Stimulated activated CD4-positive, alpha-beta T cell treated with anti-CD3 and anti-CD28 coated beads, Interleukin-4, amount 100 ng/mL, for 24 hours (primary cell): ENCODE measurements around the gene SEC16A.

ENCODE experiments used
- DNase-seq: peaks from one replicate; pipeline ENCODE4 v3.0.0-alpha.2; 2020

Gene SEC16A

DNA sequence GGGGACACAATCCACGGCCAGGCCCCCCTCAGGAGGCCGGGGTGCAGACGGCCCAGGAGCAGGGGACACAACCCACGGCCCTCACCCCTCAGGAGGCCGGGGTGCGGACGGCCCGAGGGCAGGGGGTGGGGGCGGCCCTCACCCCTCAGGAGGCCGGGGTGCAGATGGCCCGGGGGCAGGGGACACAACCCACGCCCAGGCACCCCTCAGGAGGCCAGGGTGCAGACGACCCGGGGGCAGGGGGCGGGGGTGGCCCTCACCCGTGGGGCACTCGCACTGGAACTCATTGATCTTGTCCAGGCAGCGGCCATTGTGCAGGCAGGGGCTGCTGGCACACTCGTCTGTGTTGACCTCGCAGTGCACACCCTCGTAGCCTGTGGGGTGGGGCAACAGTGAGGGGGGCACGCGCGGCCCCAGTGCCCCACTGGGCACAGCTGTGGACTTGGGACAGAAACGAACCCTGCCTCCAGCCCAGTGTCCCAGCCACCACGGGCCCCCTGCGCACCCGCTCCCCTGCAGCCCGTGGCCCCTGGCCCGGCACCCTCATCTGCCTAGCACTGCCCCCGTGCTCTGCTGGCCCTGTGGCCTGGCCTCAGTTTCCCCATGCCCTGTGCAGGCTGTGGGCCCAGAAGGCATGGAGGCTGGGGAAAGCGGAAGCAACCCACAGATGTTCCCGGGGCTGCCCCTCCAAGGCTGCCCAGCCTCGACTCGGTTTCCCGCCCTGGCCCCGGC lies 34.3 kb upstream of the SEC16A start:
- DNase-seq, result no peak

- DNase-seq, result no peak
Observed at GRCh38 chr9:136516191-136516654, 33.4 kb upstream of the SEC16A start.

DNA sequence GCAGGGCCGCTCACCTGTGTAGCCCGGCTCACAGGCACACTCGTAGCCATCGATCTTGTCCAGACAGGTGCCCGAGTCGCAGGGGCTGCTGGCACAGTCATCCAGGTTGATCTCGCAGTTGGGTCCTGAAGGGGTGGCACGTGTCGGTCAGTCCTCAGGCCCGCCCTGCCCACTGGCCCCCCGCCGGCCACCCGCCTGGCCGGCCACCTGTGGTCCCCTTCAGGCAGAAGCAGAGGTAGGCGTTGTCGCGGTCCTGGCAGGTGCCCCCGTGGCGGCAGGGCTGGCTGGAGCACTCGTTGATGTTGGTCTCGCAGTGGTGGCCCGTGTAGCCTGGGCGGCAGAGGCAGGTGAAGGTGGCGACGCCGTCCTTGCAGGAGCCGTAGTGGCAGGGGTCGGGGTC lies 32.4 kb upstream of the SEC16A start:
- DNase-seq, result no peak

GRCh38 chr9:136514022-136514714 lies 31.3 kb upstream of the SEC16A start:
- no peak for DNase-seq

DNA sequence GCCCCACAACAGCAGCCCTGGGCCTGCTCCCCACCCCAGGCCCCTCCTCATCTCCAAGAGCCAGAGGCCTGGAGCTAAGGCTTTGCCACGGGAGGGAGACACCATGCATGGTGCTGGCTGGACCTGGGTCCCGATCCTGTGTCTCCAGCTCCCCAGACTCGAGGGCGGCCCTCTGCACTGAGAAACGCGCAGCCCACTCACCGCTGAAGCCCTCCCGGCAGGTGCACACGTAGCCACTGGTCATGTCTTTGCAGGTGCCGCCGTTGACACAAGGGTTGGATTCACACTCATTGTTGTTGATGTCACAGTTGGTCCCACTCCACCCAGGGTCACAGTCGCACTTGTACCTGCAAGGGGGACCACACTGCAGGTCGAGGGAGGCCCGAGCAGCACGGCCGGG lies 30.4 kb upstream of the SEC16A start:
- no peak for DNase-seq

DNA sequence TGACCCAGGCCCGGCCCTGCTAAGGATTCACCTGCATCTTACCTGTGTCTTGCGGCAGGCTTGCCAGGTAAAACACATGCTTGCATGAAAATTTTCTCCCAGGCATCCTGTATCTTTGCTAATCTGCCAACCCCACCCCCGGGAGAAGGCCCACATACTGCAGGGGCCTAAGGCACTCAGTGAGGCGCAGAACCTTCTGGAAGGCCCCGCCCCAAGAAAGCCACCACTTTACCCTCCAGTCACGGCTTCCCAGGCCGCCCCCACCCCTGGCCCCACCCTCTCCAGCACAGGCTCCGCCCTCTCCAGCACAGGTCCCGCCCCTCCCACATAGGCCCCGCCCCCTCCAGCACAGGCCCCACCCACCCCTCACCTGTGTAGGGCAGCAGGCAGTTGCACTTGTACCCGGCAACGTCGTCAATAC lies 29.8 kb upstream of the SEC16A start:
- peak; percentile 24 for DNase-seq

- DNase-seq, result no peak
Observed at GRCh38 chr9:136511670-136512592, 29.1 kb upstream of the SEC16A start.

- no peak for DNase-seq
Observed at GRCh38 chr9:136511144-136511669, 28.4 kb upstream of the SEC16A start.

DNA sequence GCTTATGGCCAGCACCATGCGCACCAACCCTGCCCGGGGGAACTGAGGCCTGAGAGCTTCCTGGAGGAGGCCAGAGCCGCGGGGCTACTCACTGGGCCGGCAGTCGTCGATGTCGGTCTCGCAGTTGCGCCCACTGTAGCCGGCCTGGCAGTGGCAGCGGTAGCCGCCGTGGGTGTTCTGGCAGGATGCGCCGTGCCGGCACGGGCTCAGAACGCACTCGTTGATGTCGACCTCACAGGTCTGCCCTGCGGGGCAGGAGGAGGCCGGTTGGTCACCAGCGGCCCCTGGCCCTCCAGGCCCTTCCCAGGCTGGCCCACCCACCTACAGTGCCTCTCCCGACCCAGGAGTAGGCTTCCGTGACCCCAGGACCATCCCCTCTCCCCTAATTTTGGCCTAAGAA lies 27.7 kb upstream of the SEC16A start:
- DNase-seq, result no peak

GRCh38 chr9:136509549-136509948 lies 26.7 kb upstream of the SEC16A start:
- no peak for DNase-seq

DNA sequence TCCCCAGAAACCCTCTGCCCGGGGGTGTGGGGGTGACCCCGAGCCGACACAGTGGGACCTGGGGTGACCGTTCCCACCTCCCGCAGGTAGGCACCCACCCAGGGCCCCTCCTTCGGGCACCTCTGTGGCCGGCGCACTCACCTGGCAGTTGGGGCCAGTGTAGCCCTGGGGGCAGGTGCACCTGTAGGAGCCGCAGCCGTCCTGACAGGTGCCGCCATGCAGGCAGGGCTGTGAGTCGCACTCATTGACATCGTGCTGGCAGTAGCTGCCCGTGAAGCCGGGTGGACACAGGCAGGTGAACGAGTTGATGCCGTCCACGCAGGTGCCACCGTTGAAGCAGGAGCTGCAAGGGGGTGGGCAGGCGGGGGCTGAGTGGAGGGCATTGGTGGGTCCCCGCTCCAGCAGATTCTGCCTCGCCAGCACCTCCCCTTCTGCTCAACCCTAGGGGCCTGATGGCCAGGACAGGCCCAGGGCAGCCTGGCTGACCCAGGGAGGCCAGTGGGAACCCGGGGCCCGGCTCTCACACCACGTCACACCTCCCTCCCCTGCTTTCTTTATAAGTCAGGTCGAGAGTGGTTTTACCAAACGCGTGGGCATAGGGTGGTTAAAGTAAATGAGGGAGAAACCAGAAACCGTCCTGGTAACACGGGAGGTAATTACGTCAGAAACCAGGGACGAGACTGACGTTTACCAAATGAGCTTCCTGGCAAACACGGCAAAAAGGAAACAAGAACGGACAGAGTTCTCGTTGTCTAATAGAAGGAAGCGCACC lies 26.1 kb upstream of the SEC16A start:
- DNase-seq, result peak; percentile 13

GRCh38 chr9:136507992-136508375 lies 25.1 kb upstream of the SEC16A start:
- no peak for DNase-seq

GRCh38 chr9:136507221-136507991 lies 24.6 kb upstream of the SEC16A start:
- no peak for DNase-seq

DNA sequence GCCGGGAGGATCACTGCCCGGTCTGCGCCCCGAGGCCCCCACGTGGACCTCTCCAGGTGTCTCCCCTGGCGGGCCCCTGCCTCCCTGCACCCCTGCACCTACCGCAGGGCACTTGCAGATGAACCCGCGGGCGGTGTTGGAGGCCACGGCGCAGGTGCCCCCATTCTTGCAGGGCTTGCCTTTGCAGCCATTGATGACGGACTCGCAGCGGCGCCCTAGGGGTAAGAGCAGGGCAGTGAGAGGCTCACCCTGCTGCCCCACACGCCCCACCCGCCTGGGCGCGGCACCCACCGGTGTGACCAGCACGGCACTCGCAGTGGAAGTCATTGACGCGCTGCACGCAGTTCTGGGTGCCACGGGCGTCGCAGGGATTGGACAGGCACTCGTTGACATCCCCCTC lies 23.6 kb upstream of the SEC16A start:
- DNase-seq, result no peak

- DNase-seq, result no peak
Observed at GRCh38 chr9:136505406-136506403, 22.9 kb upstream of the SEC16A start.

DNA sequence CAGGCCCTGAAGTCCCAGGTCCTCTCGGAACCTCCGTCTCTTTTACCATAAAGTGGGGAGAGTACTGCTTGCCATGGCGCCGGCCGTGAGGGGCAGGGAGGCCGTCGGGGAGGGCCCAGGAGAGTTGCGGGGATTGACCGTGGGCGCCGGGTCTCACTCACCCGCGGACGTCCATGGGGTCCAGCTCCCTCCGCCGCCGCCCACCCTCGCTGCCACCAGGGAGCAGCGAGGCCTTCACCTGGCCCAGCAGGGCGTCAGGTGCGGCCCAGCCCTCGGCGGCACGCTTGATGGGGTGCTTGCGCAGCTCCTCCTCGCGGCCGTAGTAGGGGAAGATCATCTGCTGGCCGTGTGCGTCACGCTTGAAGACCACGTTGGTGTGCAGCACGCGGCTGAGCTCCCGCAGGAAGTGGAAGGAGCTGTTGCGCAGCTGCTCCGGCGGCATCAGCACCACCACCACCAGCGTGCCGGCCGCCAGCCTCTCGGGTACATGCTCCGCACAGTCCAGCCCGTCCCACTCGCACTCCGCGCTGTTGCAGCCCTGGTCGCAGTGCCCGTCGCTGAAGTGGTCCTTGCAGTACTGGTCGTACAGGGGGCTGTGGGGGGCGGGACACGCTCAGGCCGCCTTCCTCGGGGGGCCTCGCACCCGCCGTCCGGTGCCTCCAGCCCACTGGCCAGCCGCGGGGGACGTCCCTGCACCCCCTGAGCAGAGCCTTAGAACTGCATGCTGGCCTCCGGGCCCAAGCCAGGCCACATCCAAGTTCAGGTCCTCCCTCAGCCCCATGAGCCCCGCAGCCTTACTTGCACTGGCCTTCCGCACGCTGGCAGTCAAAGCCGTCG lies 21.9 kb upstream of the SEC16A start:
- no peak for DNase-seq

DNA sequence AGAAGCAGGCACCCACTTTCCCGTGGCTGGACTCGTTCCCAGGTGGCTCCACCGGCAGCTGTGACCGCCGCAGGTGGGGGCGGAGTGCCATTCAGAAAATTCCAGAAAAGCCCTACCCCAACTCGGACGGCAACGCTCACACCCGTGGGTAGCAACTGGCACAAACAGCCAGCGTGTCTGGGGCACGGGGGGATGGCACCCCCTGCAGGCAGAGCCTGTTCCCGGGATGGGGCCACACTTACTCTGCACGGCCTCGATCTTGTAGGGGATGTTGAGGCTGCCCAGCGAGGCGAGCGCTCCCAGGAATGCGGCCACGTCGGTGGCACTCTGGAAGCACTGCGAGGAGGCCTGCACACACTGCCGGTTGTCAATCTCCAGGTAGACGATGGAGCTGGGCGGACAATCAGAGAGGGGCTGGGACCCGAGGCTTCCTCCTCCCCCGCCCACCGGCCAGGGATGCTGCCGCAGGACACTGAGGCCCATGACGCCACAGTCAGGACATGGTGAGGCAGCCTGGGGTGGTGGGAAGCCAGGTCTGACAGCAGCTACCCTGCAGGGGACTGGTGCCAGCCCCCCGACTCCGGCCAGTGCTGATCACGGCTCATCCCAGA lies 20.2 kb upstream of the SEC16A start:
- DNase-seq, result no peak

GRCh38 chr9:136502196-136502595 lies 19.4 kb upstream of the SEC16A start:
- DNase-seq, result no peak

GRCh38 chr9:136501686-136502085 lies 18.8 kb upstream of the SEC16A start:
- no peak for DNase-seq
